RPMI7951 (cell line): ENCODE measurements around the gene GALNTL6. TPM values are rescaled to one million over a fixed set of nuclear protein-coding genes. Genes with fewer than 3 reads are reported as not detected.

ENCODE experiments used
- DNase-seq: peaks from one replicate; pipeline ENCODE4 v3.0.0-alpha.2; 2012; ENCODE audit warnings: low read depth
- total RNA-seq: library from RNA; depleted of rRNA; stranded (reverse); fragments of >200 nt; shearing (Covaris generic); gene quantifications from 2 replicates; pipeline ENCODE4 v1.2.3, GENCODE V29; 2014; rRNA removed

GALNTL6 gene
- total RNA-seq: not detected in 2 replicates

GRCh38 chr4:171812665-171813525, at the start of gene GALNTL6:
GALNTL6 (plus strand) TSS chr4:171813404.
- no peak for DNase-seq

- DNase-seq: no peak
Observed at GRCh38 chr4:171765514-171765913, 47.7 kb upstream of the GALNTL6 start.

- DNase-seq: no peak
Observed at GRCh38 chr4:171774642-171775190, 38.5 kb upstream of the GALNTL6 start.

- no peak for DNase-seq
Observed at GRCh38 chr4:171779301-171779700, 33.9 kb upstream of the GALNTL6 start.

- DNase-seq: no peak
Observed at GRCh38 chr4:171785388-171785787, 27.8 kb upstream of the GALNTL6 start.

- DNase-seq: no peak
Observed at GRCh38 chr4:171793723-171794122, 19.5 kb upstream of the GALNTL6 start.

GRCh38 chr4:171794528-171794927, 18.7 kb upstream of the GALNTL6 start:
- no peak for DNase-seq

- no peak for DNase-seq
Observed at GRCh38 chr4:171809854-171810253, 3.4 kb upstream of the GALNTL6 start.

- DNase-seq: no peak
Observed at GRCh38 chr4:171812333-171812664, 905 bp upstream of the GALNTL6 start.

GRCh38 chr4:171813526-171814250, 484 bp downstream of the GALNTL6 start:
- no peak for DNase-seq

GRCh38 chr4:171814545-171814944, 1.3 kb downstream of the GALNTL6 start:
- DNase-seq: no peak

GRCh38 chr4:171817026-171817425, 3.8 kb downstream of the GALNTL6 start:
- no peak for DNase-seq

GRCh38 chr4:171834640-171835039, 21.4 kb downstream of the GALNTL6 start:
- DNase-seq: no peak

- DNase-seq: no peak
Observed at GRCh38 chr4:171843456-171843855, 30.3 kb downstream of the GALNTL6 start.

GRCh38 chr4:171846232-171846631, 33.0 kb downstream of the GALNTL6 start:
- DNase-seq: no peak

GRCh38 chr4:171846893-171847292, 33.7 kb downstream of the GALNTL6 start:
- DNase-seq: no peak

GRCh38 chr4:171847751-171848150, 34.5 kb downstream of the GALNTL6 start:
- DNase-seq: no peak

- no peak for DNase-seq
Observed at GRCh38 chr4:171849686-171850222, 36.5 kb downstream of the GALNTL6 start.

GRCh38 chr4:171851295-171851694, 38.1 kb downstream of the GALNTL6 start:
- DNase-seq: no peak

- no peak for DNase-seq
Observed at GRCh38 chr4:171857302-171858012, 44.3 kb downstream of the GALNTL6 start.

- DNase-seq: no peak
Observed at GRCh38 chr4:171875291-171875690, 62.1 kb downstream of the GALNTL6 start.

GRCh38 chr4:171876636-171877035, 63.4 kb downstream of the GALNTL6 start:
- DNase-seq: no peak
